Measurements from ENCODE around the gene PRKG1.

PRKG1 gene

GRCh38 chr10:52249850-52250395 lies 1175.6 kb downstream of the PRKG1 start:
- TF ChIP-seq CTCF (IDR thresholded peaks at IDR 0.05) (no peak), ZFX (IDR thresholded peaks at IDR 0.05; ENCODE audit: borderline replicate concordance) (no peak)

GRCh38 chr10:52250510-52250909 lies 1176.2 kb downstream of the PRKG1 start:
- H3K27ac ChIP-seq: peak overlapping the region; percentile 97
- TF ChIP-seq ZFX (IDR thresholded peaks at IDR 0.05; ENCODE audit: borderline replicate concordance) (no peak), CTCF (IDR thresholded peaks at IDR 0.05) (no peak)

More at GRCh38 chr10:52249850-52250395, 1175.6 kb downstream of the PRKG1 start:
- H3K27ac ChIP-seq: peak overlapping the region; percentile 97

- peak overlapping the region; percentile 97 for H3K27ac ChIP-seq
- TF ChIP-seq CTCF (IDR thresholded peaks at IDR 0.05) (no peak), ZFX (IDR thresholded peaks at IDR 0.05; ENCODE audit: borderline replicate concordance) (no peak)
Observed at GRCh38 chr10:52252307-52252706, 1178.0 kb downstream of the PRKG1 start.

- H3K27ac ChIP-seq: peak overlapping the region; percentile 97
- no peak for TF ChIP-seq ZFX (IDR thresholded peaks at IDR 0.05; ENCODE audit: borderline replicate concordance)
- no peak for TF ChIP-seq CTCF (IDR thresholded peaks at IDR 0.05)
Observed at GRCh38 chr10:52256832-52257691, 1182.8 kb downstream of the PRKG1 start.

- TF ChIP-seq ZFX (IDR thresholded peaks at IDR 0.05; ENCODE audit: borderline replicate concordance) (no peak), CTCF (IDR thresholded peaks at IDR 0.05) (no peak)
- peak overlapping the region; percentile 97 for H3K27ac ChIP-seq
Observed at GRCh38 chr10:52257692-52258075, 1183.4 kb downstream of the PRKG1 start.

- H3K27ac ChIP-seq: peak overlapping the region; percentile 97
- no peak for TF ChIP-seq ZFX (IDR thresholded peaks at IDR 0.05; ENCODE audit: borderline replicate concordance)
- no peak for TF ChIP-seq CTCF (IDR thresholded peaks at IDR 0.05)
Observed at GRCh38 chr10:52258799-52259425, 1184.6 kb downstream of the PRKG1 start.

GRCh38 chr10:52259426-52259812 lies 1185.1 kb downstream of the PRKG1 start:
- no peak for TF ChIP-seq CTCF (IDR thresholded peaks at IDR 0.05)
- TF ChIP-seq ZFX (IDR thresholded peaks at IDR 0.05; ENCODE audit: borderline replicate concordance): no peak
- H3K27ac ChIP-seq: peak overlapping the region; percentile 97
